KBM-7 (cell line): Measurements from ENCODE around the gene NAT10.
"Not testable (repeated sequence)": the region's sequence is repeated elsewhere in the genome, so short reads cannot be mapped to it uniquely, and the experiment has no call there.

Experiments used
- DNase-seq: peaks from one replicate; pipeline ENCODE4 v3.0.0-alpha.2; 2015
- in situ Hi-C: fragments of 300-500 bp; cut with MboI; formaldehyde crosslinking; loops from 2 replicates; pipeline ENCODE4 v1.14.3; 2020; ENCODE audit warnings: low sequenced_read_pairs, low pct_unique_long_range_greater_than_20kb, mixed read lengths

The NAT10 gene

DNA sequence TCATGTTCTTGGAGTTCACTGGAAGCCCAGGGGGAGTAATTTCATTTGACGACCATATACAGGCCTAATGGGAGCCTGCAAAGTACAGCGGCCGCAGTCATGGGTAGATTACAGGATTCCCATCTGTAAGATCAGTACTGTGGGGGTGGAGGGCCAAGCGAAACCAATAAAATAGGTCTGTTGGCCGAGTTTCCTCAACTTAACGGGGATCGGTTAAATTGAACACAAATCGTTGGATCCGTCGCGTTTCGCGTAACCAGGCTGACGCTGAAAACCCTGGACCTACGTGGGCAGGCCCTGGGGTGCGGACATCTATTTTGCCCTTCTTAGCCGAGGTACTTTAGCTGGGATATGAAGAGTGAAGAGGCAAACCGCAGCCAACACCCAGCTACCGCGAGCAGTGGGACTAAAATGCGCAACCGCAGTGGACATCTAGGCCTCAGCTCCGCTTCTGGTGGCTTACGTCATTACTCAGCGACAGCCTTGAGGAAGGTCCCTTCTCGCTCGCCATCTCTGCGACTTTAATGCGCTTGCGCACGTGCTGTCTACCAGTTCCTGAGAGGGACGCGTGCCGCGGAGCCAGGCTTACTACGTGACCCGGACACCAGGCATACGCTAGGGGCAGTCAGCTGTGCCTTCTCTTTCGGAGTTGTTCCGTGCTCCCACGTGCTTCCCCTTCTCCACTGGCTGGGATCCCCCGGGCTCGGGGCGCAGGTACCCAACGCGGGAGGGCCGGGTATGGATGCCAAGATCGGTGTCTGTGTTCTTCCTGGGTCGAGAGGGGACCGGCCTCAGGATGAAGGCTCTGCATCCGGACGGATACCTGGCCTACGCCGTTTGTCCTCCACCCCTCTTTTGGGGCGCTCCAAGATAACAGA lies at the start of gene NAT10:
Gene NAT10, plus strand, starts transcription at position 551 of the 878 bp plus-strand sequence. CDS start 2,597 bp downstream, outside the sequence.
- peak; percentile 97 for DNase-seq
- in situ Hi-C loops, result no loop called here

- DNase-seq, result no peak
- in situ Hi-C loops, result no loop called here
Observed at GRCh38 chr11:34056672-34057071, 48.8 kb upstream of the NAT10 start.

- no peak for DNase-seq
- in situ Hi-C loops, result no loop called here
Observed at GRCh38 chr11:34063061-34063795, 42.2 kb upstream of the NAT10 start.

DNA sequence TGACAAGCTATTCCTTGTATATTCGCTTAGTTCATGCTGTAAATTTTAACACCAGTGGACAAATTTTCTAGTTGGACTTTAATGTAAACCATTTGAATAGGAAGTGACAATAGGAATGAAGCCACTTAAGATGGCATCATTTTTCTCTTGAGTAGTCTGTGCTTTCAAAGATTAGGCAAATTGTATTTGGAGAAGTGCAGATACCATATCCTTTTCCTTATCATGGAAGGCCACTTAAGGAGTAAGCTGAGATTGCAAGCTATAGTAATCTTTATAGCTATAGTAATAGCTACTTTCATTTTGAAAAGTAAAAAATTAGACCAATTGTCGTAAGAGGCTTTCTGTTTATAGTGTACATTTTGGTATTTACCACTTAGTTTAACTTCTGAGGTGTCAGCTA lies 41.1 kb upstream of the NAT10 start:
- in situ Hi-C loops, result no loop called here
- no peak for DNase-seq

DNA sequence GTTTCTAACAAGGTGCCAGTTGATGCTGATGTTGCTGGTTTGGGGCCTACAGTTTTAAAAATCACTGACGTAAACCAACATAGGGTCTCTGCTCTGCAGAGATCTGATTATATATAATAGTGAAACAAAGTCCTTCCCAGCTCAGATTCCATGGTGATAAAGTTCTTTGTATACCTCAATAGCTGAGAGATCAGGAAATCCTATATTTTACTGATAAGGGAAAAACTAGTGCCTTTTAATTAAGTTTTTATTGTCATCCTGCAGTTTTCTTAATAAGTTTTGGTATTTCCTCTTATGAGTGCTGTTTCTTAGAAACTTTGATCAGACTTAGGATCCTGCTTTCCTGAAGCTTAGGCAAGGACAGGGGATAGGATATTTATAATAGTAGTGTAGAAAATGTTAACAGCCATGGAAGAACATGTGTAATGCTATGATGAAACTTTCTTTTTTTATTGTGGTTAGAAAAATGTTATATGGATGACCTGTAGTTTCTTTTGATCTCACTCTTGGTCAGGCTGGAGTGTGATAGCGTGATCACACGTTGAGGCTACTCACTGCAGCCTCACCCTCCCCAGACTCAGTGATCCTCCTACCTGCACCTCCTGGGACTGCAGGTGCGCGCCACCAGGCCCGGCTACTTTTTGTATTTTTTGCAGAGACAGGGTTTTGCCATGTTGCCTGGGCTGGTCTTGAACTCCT lies 39.8 kb upstream of the NAT10 start:
- DNase-seq, result no peak
- in situ Hi-C loops, result no loop called here

DNA sequence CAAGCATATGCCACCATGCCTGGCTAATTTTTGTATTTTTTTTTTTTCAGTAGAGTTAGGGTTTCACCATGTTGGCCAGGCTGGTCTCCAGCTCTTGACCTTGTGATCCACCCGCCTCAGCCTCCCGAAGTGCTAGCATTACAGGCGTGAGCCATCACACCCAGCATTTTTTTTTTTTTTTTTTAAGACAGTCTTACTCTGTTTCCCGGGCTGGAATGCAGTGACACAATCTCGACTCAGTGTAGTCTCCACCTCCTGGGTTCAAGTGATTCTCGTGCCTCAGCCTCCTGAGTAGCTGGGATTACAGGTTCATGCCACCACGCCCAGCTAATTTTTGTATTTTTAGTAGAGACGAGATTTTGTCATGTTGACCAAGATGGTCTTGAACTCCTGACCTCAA lies 38.7 kb upstream of the NAT10 start:
- in situ Hi-C loops, DNase-seq: not testable (repeated sequence)

DNA sequence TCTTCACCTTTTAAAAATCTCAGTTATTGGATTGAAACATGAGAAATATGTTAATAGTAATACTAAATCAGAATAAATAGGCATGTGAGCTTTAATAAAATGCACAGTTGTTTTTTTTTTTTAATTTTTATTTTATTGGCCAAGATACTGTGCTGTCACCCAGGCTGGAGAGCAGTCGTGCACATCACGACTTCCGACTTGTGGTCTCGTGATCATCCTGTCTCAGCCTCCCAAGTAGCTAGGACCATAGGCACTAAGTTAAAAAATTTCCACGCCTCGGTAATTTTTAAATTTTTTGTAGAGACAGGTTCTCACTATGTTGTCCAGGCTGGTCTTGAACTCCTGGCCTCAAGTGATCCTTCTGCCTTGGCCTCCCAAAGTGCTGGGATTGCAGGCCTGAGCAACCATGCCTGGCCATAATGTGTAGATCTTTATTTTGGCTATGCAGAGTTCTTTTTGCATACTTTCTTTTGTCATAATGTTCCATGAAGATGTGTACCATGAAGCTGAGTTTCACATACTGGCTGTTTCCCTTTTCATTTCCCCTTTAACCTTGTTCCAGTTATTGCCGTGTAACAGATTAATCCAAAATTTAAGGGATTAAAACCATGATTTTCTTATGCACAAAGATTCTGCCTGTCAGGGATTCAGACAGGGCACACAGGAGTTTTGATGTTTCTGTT lies 37.9 kb upstream of the NAT10 start:
- DNase-seq, result no peak
- in situ Hi-C loops, result no loop called here

DNA sequence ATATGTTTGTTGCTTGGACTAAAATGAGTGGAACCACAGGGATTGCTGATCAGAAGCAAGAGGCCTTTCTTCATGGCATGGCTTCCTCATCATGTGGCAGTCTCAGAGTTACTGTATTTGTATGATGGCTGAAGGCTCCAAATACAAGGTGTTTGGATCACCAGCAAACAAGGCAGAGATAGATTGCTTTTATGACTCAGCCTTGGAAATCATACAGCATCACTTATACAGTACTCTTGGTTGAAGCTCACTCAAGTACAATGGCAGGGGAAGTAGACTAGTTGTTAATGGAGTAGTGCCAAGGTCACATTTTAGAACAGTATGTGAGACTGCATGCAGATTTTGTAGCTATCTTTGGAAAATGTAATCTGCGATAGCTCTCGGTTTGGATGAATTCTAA lies 37.3 kb upstream of the NAT10 start:
- no peak for DNase-seq
- in situ Hi-C loops, result no loop called here

DNA sequence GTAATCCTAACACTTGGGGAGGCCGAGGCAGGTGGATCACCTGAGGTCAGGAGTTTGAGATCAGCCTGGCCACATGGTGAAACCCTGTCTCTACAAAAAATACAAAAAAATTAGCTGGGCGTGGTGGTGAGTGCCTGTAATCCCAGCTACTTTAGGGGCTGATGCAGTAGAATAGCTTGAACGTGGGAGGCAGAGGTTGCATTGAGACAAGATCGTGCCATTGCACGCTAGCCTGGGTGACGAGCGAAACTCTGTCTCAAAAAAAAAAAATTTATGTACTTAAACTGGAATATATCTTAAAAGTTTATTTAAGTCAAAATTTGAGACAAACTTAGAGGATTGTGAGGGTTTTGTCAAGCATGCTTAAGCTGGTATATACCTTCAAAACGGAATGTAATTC lies 34.1 kb upstream of the NAT10 start:
- in situ Hi-C loops, DNase-seq: not testable (repeated sequence)

DNA sequence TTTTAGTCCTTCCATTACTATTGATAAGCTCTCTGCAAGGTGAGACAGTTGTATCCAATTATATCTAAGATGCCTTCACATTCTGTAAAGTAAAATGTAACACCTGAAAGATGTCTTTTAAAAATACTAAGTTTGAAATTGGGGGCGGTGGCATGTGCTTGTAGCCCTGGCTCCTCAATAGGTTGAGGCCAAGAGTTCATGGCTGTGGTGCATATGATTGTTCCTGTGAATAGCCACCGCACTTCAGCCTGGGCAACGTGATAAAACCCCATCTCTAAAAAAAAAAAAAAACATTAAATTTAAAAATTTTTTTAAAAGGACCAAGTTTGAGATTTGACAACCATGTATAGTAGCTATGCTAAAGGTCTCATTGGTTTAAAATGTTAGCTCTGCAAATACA lies 33.4 kb upstream of the NAT10 start:
- in situ Hi-C loops, result no loop called here
- DNase-seq, result no peak

- no peak for DNase-seq
- in situ Hi-C loops, result no loop called here
Observed at GRCh38 chr11:34072832-34073231, 32.6 kb upstream of the NAT10 start.

GRCh38 chr11:34074391-34074790 lies 31.0 kb upstream of the NAT10 start:
- DNase-seq, result no peak
- in situ Hi-C loops, result no loop called here

DNA sequence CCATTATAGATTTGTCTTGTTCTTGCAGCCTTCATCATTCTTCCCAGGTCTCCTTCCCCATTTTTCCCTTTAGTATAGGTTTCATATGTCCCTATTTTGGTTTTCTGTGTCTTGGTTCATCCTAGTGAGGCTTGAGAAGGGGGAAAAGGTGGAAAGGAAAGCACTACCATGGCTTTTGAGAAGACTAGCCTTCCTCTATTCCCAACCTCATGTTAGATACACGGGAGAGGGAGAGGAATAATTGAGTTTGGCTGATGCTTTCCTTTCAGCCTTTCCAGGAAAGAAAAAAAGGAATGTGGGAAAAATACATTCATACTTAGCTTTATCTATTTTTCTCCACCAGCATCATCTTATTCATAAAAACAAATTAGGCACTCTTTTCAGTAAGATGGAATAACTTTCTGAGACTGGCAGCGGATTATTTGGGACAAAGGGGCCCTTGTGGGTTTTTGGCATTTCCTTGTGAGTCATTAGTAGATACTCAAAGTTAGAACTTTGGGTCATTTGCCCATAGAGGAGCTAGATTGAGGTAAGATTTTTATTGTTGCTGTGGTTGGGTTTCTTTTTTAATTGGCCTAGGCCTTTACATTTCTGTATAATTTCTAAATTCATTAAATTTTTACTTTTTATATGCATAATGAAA lies 30.1 kb upstream of the NAT10 start:
- in situ Hi-C loops, result no loop called here
- no peak for DNase-seq

GRCh38 chr11:34080609-34081008 lies 24.8 kb upstream of the NAT10 start:
- in situ Hi-C loops, result no loop called here
- DNase-seq, result no peak

DNA sequence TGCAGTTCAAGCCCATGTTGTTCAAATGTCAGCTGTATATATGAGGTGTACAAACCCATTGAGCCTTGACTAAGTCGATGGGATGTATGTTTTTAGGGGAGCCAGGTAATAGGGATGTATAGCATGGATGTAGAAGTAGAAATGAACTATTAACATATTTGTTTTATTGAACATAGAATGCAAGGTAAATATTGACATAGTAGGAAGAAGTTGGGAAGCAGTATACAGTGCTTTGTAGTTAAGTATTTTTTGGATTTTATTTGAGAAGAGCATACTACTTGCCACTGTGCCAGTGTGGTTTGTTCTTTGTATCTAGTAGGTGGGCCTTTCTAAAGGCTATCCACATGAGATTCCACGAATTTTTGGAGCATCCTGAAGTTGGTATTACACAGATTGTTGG lies 20.8 kb upstream of the NAT10 start:
- in situ Hi-C loops, result no loop called here

DNA sequence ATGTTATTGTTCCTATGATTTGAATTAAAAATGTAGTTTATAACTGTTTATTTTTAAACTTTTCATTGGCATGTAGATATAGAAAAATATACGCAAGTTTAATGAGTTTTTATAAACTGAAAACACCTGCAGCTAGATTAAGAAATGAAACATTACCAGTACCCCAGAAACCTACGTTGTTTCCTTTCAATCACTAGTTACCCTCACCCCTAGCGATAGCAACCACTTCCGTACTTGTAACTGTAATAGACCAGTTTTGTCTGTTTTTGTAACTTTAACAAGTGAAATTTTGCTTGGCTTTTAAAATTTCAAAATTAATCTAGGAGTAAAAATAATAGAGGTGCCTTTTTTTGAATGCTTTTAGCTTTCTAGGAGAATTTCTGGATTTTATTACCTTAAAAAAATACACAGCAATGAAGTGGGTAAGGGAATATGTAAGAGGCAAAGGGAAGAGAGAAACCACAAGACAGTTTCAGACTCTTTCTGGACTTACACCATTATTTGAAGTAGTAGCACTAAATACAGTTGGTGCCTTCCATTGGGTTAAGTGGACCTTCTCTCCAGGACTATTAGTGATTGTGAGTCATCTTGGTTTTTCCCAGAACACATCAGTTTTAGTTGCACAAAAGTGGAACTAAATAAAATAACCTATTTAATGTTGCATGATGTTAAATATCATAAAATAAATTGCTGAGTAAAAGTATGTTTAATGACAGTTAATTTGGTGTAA lies 18.7 kb upstream of the NAT10 start:
- no peak for DNase-seq
- in situ Hi-C loops, result no loop called here

More for the DNA sequence above, 20.8 kb upstream of the NAT10 start:
- no peak for DNase-seq

GRCh38 chr11:34091825-34092224 lies 13.6 kb upstream of the NAT10 start:
- in situ Hi-C loops, result no loop called here
- no peak for DNase-seq

- not testable (repeated sequence) for DNase-seq
Observed at GRCh38 chr11:34094900-34095299, 10.5 kb upstream of the NAT10 start.

More at GRCh38 chr11:34094900-34095299, 10.5 kb upstream of the NAT10 start:
- in situ Hi-C loops, result not testable (repeated sequence)
